AG04449 (cell line): ENCODE measurements around the gene ING4.

Source experiments
- CTCF ChIA-PET: fragments of 350-600 bp; formaldehyde crosslinking; extraction: SDS; loops from one replicate; lab custom pipeline; 2021; ENCODE audit warnings: antibody characterized with exemption; lab: Yijun Ruan, JAX
- POLR2A ChIA-PET: fragments of 400-600, 350-600 bp; formaldehyde crosslinking; extraction: SDS; loops from one replicate; lab custom pipeline; 2020; ENCODE audit warnings: antibody characterized with exemption, inconsistent platforms; lab: Yijun Ruan, JAX
- DNase-seq: peaks from one replicate; pipeline ENCODE4 v3.0.0-alpha.2; 2010; ENCODE audit warnings: low read depth, low spot score
- H3K4me3 ChIP-seq: 2 replicates; pipeline ENCODE4 v1.5.1; 2011; ENCODE audit warnings: low read depth, mild to moderate bottlenecking, control low read depth, low read length
- CTCF ChIP-seq: IDR thresholded peaks from one replicate; pipeline ENCODE4 v1.5.1; 2011; ENCODE audit warnings: mild to moderate bottlenecking, moderate library complexity, low read length, control low read depth, inconsistent platforms; ENCODE audit not compliant: insufficient read depth; ENCODE audit errors: missing control alignments

Gene ING4

GRCh38 chr12:6630736-6631135 is 32.2 kb downstream of the ING4 start:
- POLR2A ChIA-PET = no interaction called here

GRCh38 chr12:6627616-6628015 is 35.3 kb downstream of the ING4 start:
- H3K4me3 ChIP-seq = no peak overlapping the region
- CTCF ChIA-PET = interaction anchor here (0.8 to 1.1 kb wide), 3 partner anchors 9 to 57 kb away, joined by 3 to 5 read pairs (median 3); no protein-coding TSS in a partner anchor
- no peak for DNase-seq
- TF ChIP-seq CTCF = no peak
- POLR2A ChIA-PET = no interaction called here

More at GRCh38 chr12:6630736-6631135, 32.2 kb downstream of the ING4 start:
- DNase-seq = no peak
- CTCF ChIA-PET = interaction anchor here (1.2 to 4.1 kb wide), 6 partner anchors 10 to 68 kb away, joined by 3 to 34 read pairs (median 4); no protein-coding TSS in a partner anchor
- no peak for TF ChIP-seq CTCF
- no peak overlapping the region for H3K4me3 ChIP-seq

GRCh38 chr12:6626654-6627283 is 36.1 kb downstream of the ING4 start:
- POLR2A ChIA-PET = no interaction called here

GRCh38 chr12:6620885-6621274 is 42.0 kb downstream of the ING4 start:
- POLR2A ChIA-PET = no interaction called here
- CTCF ChIA-PET = interaction anchor here (0.8 to 8.0 kb wide), 20 partner anchors 10 to 252 kb away, joined by 3 to 99 read pairs (median 5); partner anchors contain the start of genes LPAR5, PTMS and SPSB2

More at GRCh38 chr12:6626654-6627283, 36.1 kb downstream of the ING4 start:
- CTCF ChIA-PET = interaction anchor here (0.8 to 1.1 kb wide), 4 partner anchors 8 to 62 kb away, joined by 3 to 5 read pairs (median 3); no protein-coding TSS in a partner anchor
- DNase-seq = no peak
- no peak for TF ChIP-seq CTCF
- H3K4me3 ChIP-seq = no peak overlapping the region

GRCh38 chr12:6620137-6620884 is 42.6 kb downstream of the ING4 start:
- H3K4me3 ChIP-seq = peak overlapping the region; percentile 18; the same call in 1 of the 2 replicates
- peak; percentile 73 for TF ChIP-seq CTCF
- DNase-seq = no peak
- ChIA-PET CTCF (interaction anchor here (0.7 to 8.0 kb wide), 24 partner anchors 10 to 208 kb away, joined by 3 to 99 read pairs (median 4); partner anchors contain the start of genes CD4, LPAR5 and P3H3), POLR2A (no interaction called here)

More at GRCh38 chr12:6620885-6621274, 42.0 kb downstream of the ING4 start:
- no peak for DNase-seq
- no peak for TF ChIP-seq CTCF
- H3K4me3 ChIP-seq = no peak overlapping the region; the same call in 1 of the 2 replicates
